ENCODE results near the gene ATP6V0E2. TPM values are rescaled to one million over a fixed set of nuclear protein-coding genes. Genes with fewer than 3 reads are reported as not detected.
A peak's percentile ranks its signal among the peaks of the same experiment; 100 is the strongest.
"Not testable (repeated sequence)": the region's sequence is repeated elsewhere in the genome, so short reads cannot be mapped to it uniquely, and the experiment has no call there.

Gene ATP6V0E2
- total and polyA plus RNA-seq, 4 donors, result 12.2 to 24.3 (median 18.0) TPM

DNA sequence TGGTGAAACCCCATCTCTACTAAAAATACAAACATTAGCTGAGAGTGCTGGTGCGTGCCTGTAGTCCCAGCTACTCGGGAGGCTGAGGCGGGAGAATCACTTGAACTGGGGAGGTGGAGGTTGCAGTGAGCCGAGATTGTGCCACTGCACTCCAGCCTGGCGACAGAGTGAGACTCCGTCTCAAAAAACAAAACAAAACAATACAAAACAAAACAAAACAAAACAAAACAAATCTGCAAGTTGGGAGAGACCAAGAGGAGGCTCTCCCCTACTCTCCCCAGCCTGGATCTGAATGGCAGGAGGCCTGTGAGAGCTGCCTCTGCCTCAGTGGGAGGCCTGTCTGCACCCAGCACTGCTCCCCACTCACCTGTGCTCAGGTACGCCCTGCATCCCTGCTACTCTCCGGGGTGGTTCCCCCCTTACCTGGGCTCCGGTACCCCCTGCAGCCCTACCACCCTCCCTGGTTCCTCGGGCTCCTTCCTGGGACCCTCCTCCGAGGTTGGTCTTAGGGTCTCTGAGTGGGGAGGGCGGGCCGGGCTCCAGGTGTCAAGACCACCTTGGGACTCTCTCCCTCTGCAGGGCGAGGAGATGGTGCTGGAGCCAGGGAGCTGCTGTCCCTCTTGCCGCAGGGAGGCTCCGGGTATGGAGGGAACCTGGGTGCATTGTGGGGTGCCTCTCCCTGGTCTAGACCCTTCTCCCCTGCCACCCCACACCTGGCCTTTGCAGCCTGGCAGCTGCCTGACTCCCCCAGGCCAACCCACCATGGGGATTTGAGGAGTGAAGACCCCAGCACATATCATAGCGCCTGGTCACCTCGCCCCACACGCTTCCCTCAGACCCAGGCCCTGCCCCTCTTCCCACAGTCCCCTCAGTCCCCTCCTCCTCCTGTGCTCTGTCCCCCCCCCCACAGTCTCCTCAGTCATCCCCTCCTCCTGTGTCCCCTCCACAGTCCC is 45.1 kb upstream of the ATP6V0E2 start:
- DNase-seq, result peak in 1 of 2 donors; percentile 28
- H3K27me3 ChIP-seq (ENCODE audit: control insufficient read depth in 1 of 2, insufficient read depth in 2 of 2, low read length in 1 of 2), result no peaks in the 10 kb centered on the region
- no peak overlapping the region for H3K4me3 ChIP-seq (ENCODE audit: low read length in 2 of 2)
- WGBS, 2 donors, result 84 to 90% methylated on average over 18 to 19 of the region's 19 CpGs
- intact Hi-C loops (cut with DNase I), result no loop called here
- H3K9me3 ChIP-seq (ENCODE audit: control insufficient read depth, low read length), result no peaks in the 10 kb centered on the region
- no peak overlapping the region for H3K27ac ChIP-seq (ENCODE audit: low read depth in 1 of 2, low read length in 2 of 2)
- no peaks in the 10 kb centered on the region for H3K4me1 ChIP-seq (ENCODE audit: control insufficient read depth in 1 of 2, insufficient read depth in 2 of 2, low read length in 2 of 2)
- H3K36me3 ChIP-seq (ENCODE audit: control insufficient read depth in 1 of 2, insufficient read depth in 2 of 2, low read length in 1 of 2), result no peaks in the 10 kb centered on the region
- ATAC-seq (ENCODE audit: low FRiP score), result no peak

DNA sequence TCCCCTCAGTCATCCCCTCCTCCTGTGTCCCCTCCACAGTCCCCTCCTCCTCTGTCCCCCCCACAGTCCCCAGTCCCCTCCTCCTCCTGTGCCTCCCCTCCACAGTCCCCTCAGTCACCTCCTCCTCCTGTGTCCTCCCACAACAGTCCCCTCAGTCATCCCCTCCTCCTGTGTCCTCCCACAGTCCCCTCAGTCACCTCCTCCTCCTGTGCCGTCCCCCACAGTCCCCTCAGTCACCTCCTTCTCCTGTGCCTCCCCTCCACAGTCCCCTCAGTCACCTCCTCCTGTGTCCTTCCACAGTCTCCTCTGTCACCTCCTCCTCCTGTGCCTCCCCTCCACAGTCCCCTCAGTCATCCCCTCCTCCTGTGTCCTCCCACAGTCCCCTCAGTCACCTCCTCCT is 43.2 kb upstream of the ATP6V0E2 start:
- not testable (repeated sequence) for H3K27ac ChIP-seq (ENCODE audit: low read depth in 1 of 2, low read length in 2 of 2); H3K27me3 ChIP-seq (ENCODE audit: control insufficient read depth in 1 of 2, insufficient read depth in 2 of 2, low read length in 1 of 2); H3K4me1 ChIP-seq (ENCODE audit: control insufficient read depth in 1 of 2, insufficient read depth in 2 of 2, low read length in 2 of 2); H3K36me3 ChIP-seq (ENCODE audit: control insufficient read depth in 1 of 2, insufficient read depth in 2 of 2, low read length in 1 of 2); H3K9me3 ChIP-seq (ENCODE audit: control insufficient read depth, low read length); DNase-seq; H3K4me3 ChIP-seq (ENCODE audit: low read length in 2 of 2); ATAC-seq (ENCODE audit: low FRiP score)
- 44 to 50% methylated on average over 1 of the region's 1 CpG for WGBS, 2 donors
- intact Hi-C loops (cut with DNase I), result loop anchor here (10.0 kb wide), 2 partner anchors 116 to 206 kb away; a partner anchor contains a TSS

DNA sequence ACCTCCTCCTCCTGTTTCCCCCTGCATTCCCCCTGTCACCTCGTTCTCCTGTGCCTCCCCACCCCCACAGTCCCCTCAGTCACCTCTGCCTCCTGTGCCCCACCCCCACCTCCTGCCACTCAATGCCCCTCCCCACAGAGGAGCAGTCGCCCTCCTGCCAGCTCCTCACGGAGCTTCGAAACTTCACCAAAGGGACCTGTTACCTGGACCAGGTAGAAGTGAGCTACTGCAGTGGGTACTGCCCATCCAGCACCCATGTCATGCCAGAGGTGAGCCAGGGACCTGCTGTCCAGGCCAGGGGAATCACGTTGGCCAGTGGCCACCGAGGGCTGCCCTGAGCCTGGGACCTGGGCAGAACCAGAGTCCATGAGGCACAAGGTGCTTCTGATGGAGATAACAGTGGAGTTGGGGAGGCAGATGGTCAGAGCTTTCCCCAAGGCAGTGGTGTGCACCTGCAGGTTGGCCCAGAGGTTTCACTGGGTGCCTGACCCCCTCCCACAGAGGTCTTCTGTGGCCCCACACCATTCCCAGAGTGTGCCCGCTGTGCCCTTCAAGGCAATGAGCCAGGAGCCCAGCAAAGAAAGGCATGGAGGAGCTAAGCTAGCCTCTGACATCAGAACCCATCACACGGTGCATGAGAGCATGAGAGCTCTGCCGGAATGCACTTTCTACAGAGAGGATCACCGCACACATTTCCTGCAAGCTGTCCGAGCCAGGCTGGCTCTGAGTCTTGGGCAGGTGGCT is 42.6 kb upstream of the ATP6V0E2 start:
- WGBS, 2 donors, result 46 to 50% methylated on average over 11 of the region's 11 CpGs
- Histone ChIP-seq H3K27ac (ENCODE audit: low read depth in 1 of 2, low read length in 2 of 2) (no peak overlapping the region), H3K9me3 (ENCODE audit: control insufficient read depth, low read length) (no peaks in the 10 kb centered on the region), H3K27me3 (ENCODE audit: control insufficient read depth in 1 of 2, insufficient read depth in 2 of 2, low read length in 1 of 2) (no peaks in the 10 kb centered on the region), H3K4me3 (ENCODE audit: low read length in 2 of 2) (no peak overlapping the region), H3K36me3 (ENCODE audit: control insufficient read depth in 1 of 2, insufficient read depth in 2 of 2, low read length in 1 of 2) (no peaks in the 10 kb centered on the region), H3K4me1 (ENCODE audit: control insufficient read depth in 1 of 2, insufficient read depth in 2 of 2, low read length in 2 of 2) (no peaks in the 10 kb centered on the region)
- DNase-seq, result no peak
- no peak for ATAC-seq (ENCODE audit: low FRiP score)
- intact Hi-C loops (cut with DNase I), result loop anchor here (10.0 kb wide), 2 partner anchors 116 to 206 kb away; a partner anchor contains a TSS

DNA sequence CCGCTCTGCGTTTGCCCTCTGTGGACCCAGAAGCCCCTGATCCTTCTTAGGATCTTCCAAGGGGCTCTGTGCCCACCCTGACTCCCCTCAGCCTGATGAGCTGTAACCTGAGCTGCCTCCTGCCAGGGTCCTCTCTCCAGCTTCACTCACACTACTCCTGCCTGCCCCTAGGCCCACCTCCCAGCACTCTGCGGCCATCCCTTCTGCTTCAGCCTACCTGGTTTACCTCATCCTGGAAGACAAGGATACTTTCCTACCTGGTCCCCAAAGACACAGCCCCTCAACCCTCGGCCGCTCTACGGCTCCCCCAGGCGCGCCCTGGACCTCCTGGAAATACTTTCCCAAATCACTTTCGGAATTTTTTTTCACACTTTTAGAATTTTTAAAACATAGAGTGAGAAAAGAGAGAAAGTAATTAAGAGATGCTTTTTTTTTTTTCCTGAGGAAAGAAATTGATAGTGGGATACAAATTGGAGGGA is 42.0 kb upstream of the ATP6V0E2 start:
- Histone ChIP-seq H3K9me3 (ENCODE audit: control insufficient read depth, low read length) (no peaks in the 10 kb centered on the region), H3K4me1 (ENCODE audit: control insufficient read depth in 1 of 2, insufficient read depth in 2 of 2, low read length in 2 of 2) (no peaks in the 10 kb centered on the region), H3K27me3 (ENCODE audit: control insufficient read depth in 1 of 2, insufficient read depth in 2 of 2, low read length in 1 of 2) (no peaks in the 10 kb centered on the region), H3K36me3 (ENCODE audit: control insufficient read depth in 1 of 2, insufficient read depth in 2 of 2, low read length in 1 of 2) (no peaks in the 10 kb centered on the region), H3K27ac (ENCODE audit: low read depth in 1 of 2, low read length in 2 of 2) (no peak overlapping the region), H3K4me3 (ENCODE audit: low read length in 2 of 2) (no peak overlapping the region)
- ATAC-seq (ENCODE audit: low FRiP score) (no peak), DNase-seq (no peak)
- WGBS, 2 donors, result 68 to 69% methylated on average over 9 of the region's 9 CpGs
- intact Hi-C loops (cut with DNase I), result loop anchor here (10.0 kb wide), 2 partner anchors 117 to 207 kb away; a partner anchor contains a TSS

DNA sequence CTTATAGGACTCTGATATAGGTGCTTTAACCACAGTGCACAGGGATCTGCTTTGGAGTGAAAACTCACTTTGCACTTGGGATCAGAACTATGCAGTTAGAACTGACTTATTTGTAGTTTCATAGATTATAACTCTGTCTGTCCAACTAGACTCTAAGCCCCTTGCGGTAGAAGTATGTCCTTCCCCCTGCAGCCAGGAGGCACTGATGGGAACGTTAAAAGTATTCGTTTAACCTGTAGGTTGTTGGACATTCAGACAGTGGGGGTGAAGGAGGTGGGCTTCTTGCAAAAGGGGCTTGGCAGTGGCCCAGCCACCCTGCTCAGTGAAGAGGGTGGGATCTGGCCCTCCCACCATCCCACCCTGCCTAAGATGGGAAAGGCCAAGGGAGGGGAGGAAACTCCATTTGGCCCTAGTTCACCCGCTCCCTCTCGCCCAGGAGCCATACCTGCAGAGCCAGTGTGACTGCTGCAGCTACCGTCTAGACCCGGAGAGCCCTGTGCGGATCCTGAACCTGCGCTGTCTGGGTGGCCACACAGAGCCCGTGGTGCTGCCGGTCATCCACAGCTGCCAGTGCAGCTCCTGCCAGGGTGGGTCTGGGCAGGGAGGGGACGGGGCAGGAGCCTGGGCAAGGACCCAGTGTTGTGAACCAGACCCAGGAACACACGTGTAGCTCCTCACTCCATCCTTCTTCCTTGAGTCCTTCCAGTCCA is 41.3 kb upstream of the ATP6V0E2 start:
- H3K9me3 ChIP-seq (ENCODE audit: control insufficient read depth, low read length), result no peaks in the 10 kb centered on the region
- H3K4me1 ChIP-seq (ENCODE audit: control insufficient read depth in 1 of 2, insufficient read depth in 2 of 2, low read length in 2 of 2), result no peaks in the 10 kb centered on the region
- ATAC-seq (ENCODE audit: low FRiP score) (no peak), DNase-seq (no peak)
- no peak overlapping the region for H3K27ac ChIP-seq (ENCODE audit: low read depth in 1 of 2, low read length in 2 of 2)
- 66 to 68% methylated on average over 13 of the region's 13 CpGs for WGBS, 2 donors
- H3K36me3 ChIP-seq (ENCODE audit: control insufficient read depth in 1 of 2, insufficient read depth in 2 of 2, low read length in 1 of 2), result no peaks in the 10 kb centered on the region
- H3K27me3 ChIP-seq (ENCODE audit: control insufficient read depth in 1 of 2, insufficient read depth in 2 of 2, low read length in 1 of 2), result no peaks in the 10 kb centered on the region
- H3K4me3 ChIP-seq (ENCODE audit: low read length in 2 of 2), result no peak overlapping the region
- intact Hi-C loops (cut with DNase I), result loop anchor here (10.0 kb wide), 2 partner anchors 118 to 208 kb away; a partner anchor contains a TSS

DNA sequence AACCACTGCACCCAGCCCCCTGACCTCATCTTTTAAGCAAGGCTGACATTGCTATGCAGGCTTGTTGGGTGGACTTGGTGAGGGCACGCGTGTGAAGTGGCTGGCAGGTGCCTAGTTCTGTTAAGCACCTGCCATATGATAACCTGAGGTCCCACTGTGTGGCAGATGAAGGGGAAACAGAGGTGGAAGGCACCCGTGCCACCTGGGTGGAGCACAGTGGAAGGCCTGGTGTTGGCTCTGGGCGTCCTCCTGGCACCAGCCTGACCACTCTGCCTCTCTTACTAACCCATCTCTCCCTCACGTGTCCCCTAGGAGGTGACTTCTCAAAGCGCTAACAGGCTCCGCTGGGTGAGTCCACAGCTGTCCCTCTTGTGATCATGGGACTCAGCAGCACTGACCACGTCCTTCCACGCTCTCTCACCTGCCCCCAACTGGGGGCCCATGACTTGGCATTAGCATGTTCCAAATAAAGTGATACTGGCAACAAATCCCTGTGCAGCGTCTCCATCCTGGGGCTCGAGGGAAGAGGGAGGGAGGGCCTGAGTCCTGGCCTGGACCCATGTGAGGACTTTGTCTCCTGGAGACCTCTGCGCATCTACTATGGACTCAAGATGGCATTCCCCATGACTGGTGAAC is 40.2 kb upstream of the ATP6V0E2 start:
- ATAC-seq (ENCODE audit: low FRiP score), result no peak
- DNase-seq, result no peak
- intact Hi-C loops (cut with DNase I), result loop anchor here (10.0 kb wide), 2 partner anchors 119 to 209 kb away; a partner anchor contains a TSS
- 82 to 84% methylated on average over 12 of the region's 12 CpGs for WGBS, 2 donors
- Histone ChIP-seq H3K27ac (ENCODE audit: low read depth in 1 of 2, low read length in 2 of 2) (no peak overlapping the region), H3K27me3 (ENCODE audit: control insufficient read depth in 1 of 2, insufficient read depth in 2 of 2, low read length in 1 of 2) (no peaks in the 10 kb centered on the region), H3K4me3 (ENCODE audit: low read length in 2 of 2) (no peak overlapping the region), H3K9me3 (ENCODE audit: control insufficient read depth, low read length) (no peaks in the 10 kb centered on the region), H3K4me1 (ENCODE audit: control insufficient read depth in 1 of 2, insufficient read depth in 2 of 2, low read length in 2 of 2) (no peaks in the 10 kb centered on the region), H3K36me3 (ENCODE audit: control insufficient read depth in 1 of 2, insufficient read depth in 2 of 2, low read length in 1 of 2) (no peaks in the 10 kb centered on the region)

DNA sequence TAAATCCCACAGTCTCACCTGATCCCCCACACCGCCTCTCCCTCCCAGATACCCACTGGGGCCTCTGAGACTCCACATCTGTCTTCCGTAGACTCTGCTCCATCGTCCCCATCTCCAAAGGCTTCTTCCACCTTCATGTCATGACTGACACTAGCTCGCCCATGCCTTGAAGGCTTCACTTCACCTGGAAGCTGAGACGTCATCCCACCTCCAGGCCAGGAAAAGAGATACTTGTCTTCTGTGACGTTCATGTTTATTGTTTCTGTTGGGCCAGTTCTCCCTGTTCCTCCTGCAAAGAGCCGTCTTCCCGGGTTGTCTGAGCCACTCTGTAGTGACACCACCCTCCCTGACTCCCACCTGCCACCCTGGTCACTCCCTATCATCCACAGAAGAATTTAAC is 39.2 kb upstream of the ATP6V0E2 start:
- ATAC-seq (ENCODE audit: low FRiP score) (no peak), DNase-seq (no peak)
- H3K4me1 ChIP-seq (ENCODE audit: control insufficient read depth in 1 of 2, insufficient read depth in 2 of 2, low read length in 2 of 2), result no peaks in the 10 kb centered on the region
- H3K4me3 ChIP-seq (ENCODE audit: low read length in 2 of 2), result no peak overlapping the region
- H3K27ac ChIP-seq (ENCODE audit: low read depth in 1 of 2, low read length in 2 of 2), result no peak overlapping the region
- H3K27me3 ChIP-seq (ENCODE audit: control insufficient read depth in 1 of 2, insufficient read depth in 2 of 2, low read length in 1 of 2), result no peaks in the 10 kb centered on the region
- H3K36me3 ChIP-seq (ENCODE audit: control insufficient read depth in 1 of 2, insufficient read depth in 2 of 2, low read length in 1 of 2), result no peaks in the 10 kb centered on the region
- 87 to 89% methylated on average over 8 of the region's 8 CpGs for WGBS, 2 donors
- H3K9me3 ChIP-seq (ENCODE audit: control insufficient read depth, low read length), result no peaks in the 10 kb centered on the region
- intact Hi-C loops (cut with DNase I), result loop anchor here (10.0 kb wide), 2 partner anchors 120 to 210 kb away; a partner anchor contains a TSS

DNA sequence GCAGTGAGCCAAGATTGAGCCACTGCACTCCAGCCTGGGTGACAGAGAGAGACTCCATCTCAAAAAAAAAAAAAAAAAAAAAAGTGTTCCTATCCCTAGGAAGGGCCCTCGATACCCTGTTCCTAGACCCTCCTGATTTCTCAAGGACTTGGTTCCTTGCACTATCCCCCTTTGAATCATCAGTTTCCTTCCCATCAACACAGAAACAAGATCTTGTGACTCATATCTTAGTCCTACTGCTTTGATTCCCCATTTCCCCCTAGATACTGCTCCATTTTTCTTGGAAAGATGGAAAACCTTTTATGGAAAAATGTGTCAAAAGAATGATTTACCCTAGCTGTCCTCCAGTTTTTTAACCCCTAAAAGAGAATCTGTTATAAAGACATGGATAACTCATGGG is 37.3 kb upstream of the ATP6V0E2 start:
- Histone ChIP-seq H3K36me3 (ENCODE audit: control insufficient read depth in 1 of 2, insufficient read depth in 2 of 2, low read length in 1 of 2) (no peaks in the 10 kb centered on the region), H3K9me3 (ENCODE audit: control insufficient read depth, low read length) (no peaks in the 10 kb centered on the region), H3K27ac (ENCODE audit: low read depth in 1 of 2, low read length in 2 of 2) (no peak overlapping the region), H3K4me3 (ENCODE audit: low read length in 2 of 2) (no peak overlapping the region), H3K27me3 (ENCODE audit: control insufficient read depth in 1 of 2, insufficient read depth in 2 of 2, low read length in 1 of 2) (no peaks in the 10 kb centered on the region), H3K4me1 (ENCODE audit: control insufficient read depth in 1 of 2, insufficient read depth in 2 of 2, low read length in 2 of 2) (no peaks in the 10 kb centered on the region)
- DNase-seq, result no peak
- 92 to 95% methylated on average over 1 of the region's 1 CpG for WGBS, 2 donors
- no peak for ATAC-seq (ENCODE audit: low FRiP score)
- intact Hi-C loops (cut with DNase I), result loop anchor here (5.0 to 10.0 kb wide), 3 partner anchors 64 to 212 kb away; partner anchors contain the start of gene ZNF467 (in 1 of the 2)
